Psoas muscle (tissue), 8 donors: ENCODE measurements around the gene SERPINB2. TPM values are rescaled to one million over a fixed set of nuclear protein-coding genes. Genes with fewer than 3 reads are reported as not detected.

Source experiments
- ATAC-seq, 4 donors: fragments of 200-7000 bp; cut with Tn5 transposase; one replicate each; pipeline ENCODE4 v1.9.1; 2020; ENCODE audit warnings: moderate library complexity in 3 of 4, mild to moderate bottlenecking in 2 of 4
- DNase-seq, 2 donors: peaks; one replicate each; pipeline ENCODE4 v3.0.0-alpha.2; 2020
- H3K27ac ChIP-seq: fragments of 200-600 bp; one replicate; pipeline ENCODE4 v1.8.0; 2022
- H3K27me3 ChIP-seq, 3 donors: fragments of 200-600 bp in 1 of 3; one replicate each; pipeline versions ENCODE4 v1.6.1 to v1.8.0; 2013 to 2022; ENCODE audit warnings: low read length in 2 of 3, mild to moderate bottlenecking in 2 of 3, moderate library complexity in 1 of 3; ENCODE audit not compliant: insufficient read depth in 3 of 3
- H3K36me3 ChIP-seq, 2 donors: fragments of 200-600 bp in 1 of 2; one replicate each; pipeline versions ENCODE4 v1.6.1 to v1.8.0; 2013 to 2022; ENCODE audit warnings: low read depth in 1 of 2, mild to moderate bottlenecking in 1 of 2, moderate library complexity in 1 of 2; ENCODE audit not compliant: insufficient read depth in 1 of 2
- H3K4me1 ChIP-seq: fragments of 200-600 bp; one replicate; pipeline ENCODE4 v1.8.0; 2022
- H3K4me3 ChIP-seq: fragments of 200-600 bp; one replicate; pipeline ENCODE4 v1.8.0; 2022; ENCODE audit warnings: mild to moderate bottlenecking
- H3K9me3 ChIP-seq: fragments of 200-600 bp; one replicate; pipeline ENCODE4 v1.8.0; 2022
- WGBS, 3 donors: extraction: QIAGEN DNeasy Blood & Tissue Kit; methylation state at CpG; one replicate each; pipeline versions ENCODE4 v1.1.6 to v1.1.7; 2013; 5-methylcytosine and 5-hydroxymethylcytosine counted together
- intact Hi-C, 2 donors: fragments of 100-400 bp; cut with DNase I; formaldehyde crosslinking; loops; one replicate each; pipeline versions ENCODE4 v1.11.0 to v1.14.2; 2022
- polyA plus RNA-seq, 3 donors: library from polyadenylated mRNA; stranded (reverse); fragments of 200-250 nt; gene quantifications; one replicate each; pipeline ENCODE4 v1.2.3, GENCODE V29; 2013
- total RNA-seq, 4 donors: library from RNA; stranded (reverse); fragmentation: NEBNext Ultra II Directional in 2 of 4; extraction: Animal tissue kit (Norgen Biotek cat#: 25700) in 2 of 4; gene quantifications; one replicate each; pipeline versions ENCODE4 v1.2.1 to v1.2.4, GENCODE V29; 2021 to 2023
- TF ChIP-seq, protein P1 (sequence below): fragments of 200-600 bp; IDR thresholded peaks from one replicate; pipeline ENCODE4 v1.8.0; 2022; ENCODE audit warnings: antibody characterized with exemption
- donor health status: healthy with polysubstance abuse.
- donor health status: DM: no; HTN: no; CAD: no; lungs with moderate emphysema.
- donor health status: Bipolar disorder and iron deficiency.
- donor health status: healthy.
- donor health status: DM: yes; HTN: yes; CAD: no.
- donor health status: DM: no; HTN: no; CAD: no.
- donor health status: DM: no; HTN: no; CAD: no.
- donor health status: DM: yes; HTN: yes; CAD: no.

Gene SERPINB2
- total and polyA plus RNA-seq, 7 donors = 0.03 to 0.22 (median 0.18) TPM; not detected in 3

DNA sequence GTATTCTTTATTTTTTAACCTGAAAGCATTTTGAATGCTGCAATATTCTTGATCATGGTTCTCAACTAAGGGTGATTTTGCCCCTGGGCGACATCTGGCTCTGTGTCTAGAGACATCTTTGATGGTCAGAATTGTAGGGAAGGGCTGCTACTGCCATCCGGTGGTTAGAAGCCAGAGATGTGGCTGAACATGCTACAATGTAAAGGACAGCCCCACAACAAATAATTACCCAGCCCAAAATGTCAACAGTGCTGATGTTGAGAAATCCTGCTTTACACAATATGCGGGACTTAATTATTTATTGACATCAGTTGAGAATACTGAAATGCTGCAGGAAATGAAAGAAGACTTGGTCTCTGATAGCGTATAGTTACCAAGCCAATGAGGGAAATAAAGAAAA, 37.5 kb upstream of the SERPINB2 start:
- no peak overlapping the region for H3K27ac ChIP-seq
- ATAC-seq = no peak
- no peaks in the 10 kb centered on the region for H3K4me1 ChIP-seq
- 45 to 51% (median 49%) methylated on average over 4 of the region's 4 CpGs for WGBS, 3 donors
- H3K4me3 ChIP-seq = no peak overlapping the region
- intact Hi-C loops = no loop called here
- no peaks in the 10 kb centered on the region for H3K27me3 ChIP-seq
- DNase-seq = no peak
- TF ChIP-seq, protein P1, sequence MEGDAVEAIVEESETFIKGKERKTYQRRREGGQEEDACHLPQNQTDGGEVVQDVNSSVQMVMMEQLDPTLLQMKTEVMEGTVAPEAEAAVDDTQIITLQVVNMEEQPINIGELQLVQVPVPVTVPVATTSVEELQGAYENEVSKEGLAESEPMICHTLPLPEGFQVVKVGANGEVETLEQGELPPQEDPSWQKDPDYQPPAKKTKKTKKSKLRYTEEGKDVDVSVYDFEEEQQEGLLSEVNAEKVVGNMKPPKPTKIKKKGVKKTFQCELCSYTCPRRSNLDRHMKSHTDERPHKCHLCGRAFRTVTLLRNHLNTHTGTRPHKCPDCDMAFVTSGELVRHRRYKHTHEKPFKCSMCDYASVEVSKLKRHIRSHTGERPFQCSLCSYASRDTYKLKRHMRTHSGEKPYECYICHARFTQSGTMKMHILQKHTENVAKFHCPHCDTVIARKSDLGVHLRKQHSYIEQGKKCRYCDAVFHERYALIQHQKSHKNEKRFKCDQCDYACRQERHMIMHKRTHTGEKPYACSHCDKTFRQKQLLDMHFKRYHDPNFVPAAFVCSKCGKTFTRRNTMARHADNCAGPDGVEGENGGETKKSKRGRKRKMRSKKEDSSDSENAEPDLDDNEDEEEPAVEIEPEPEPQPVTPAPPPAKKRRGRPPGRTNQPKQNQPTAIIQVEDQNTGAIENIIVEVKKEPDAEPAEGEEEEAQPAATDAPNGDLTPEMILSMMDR = no peak
- H3K36me3 ChIP-seq = no peaks in the 10 kb centered on the region
- H3K9me3 ChIP-seq = no peaks in the 10 kb centered on the region

DNA sequence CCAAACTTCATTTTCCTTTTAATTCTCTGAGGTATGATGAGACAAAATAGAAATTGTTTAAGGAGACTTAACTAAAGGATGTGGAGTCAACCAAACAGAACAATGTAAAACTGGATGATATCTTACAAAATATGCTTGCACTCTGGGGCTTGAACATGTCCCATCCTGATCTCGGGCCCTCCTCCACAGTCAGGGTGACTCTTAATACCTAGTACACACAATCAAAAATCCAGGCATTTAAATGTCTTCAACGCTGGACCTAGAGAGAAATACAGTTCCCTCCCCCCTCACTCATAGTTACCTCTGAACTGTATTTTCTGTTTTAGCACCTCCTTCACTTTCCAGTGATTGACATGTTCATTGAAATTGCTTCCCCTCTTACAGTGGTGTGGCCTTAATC, 36.9 kb upstream of the SERPINB2 start:
- DNase-seq (no peak), ATAC-seq (no peak)
- H3K27ac ChIP-seq = no peak overlapping the region
- TF ChIP-seq, protein P1 = no peak
- no peaks in the 10 kb centered on the region for H3K9me3 ChIP-seq
- H3K4me1 ChIP-seq = no peaks in the 10 kb centered on the region
- WGBS, 3 donors = 69 to 75% (median 71%) methylated on average over 2 of the region's 2 CpGs
- no peaks in the 10 kb centered on the region for H3K36me3 ChIP-seq
- intact Hi-C loops = no loop called here
- no peak overlapping the region for H3K4me3 ChIP-seq
- H3K27me3 ChIP-seq = no peaks in the 10 kb centered on the region

GRCh38 chr18:63858456-63858855, 29.0 kb upstream of the SERPINB2 start:
- H3K4me3 ChIP-seq = no peak overlapping the region
- DNase-seq (no peak), ATAC-seq (no peak)
- intact Hi-C loops = no loop called here
- H3K27me3 ChIP-seq = no peaks in the 10 kb centered on the region
- H3K9me3 ChIP-seq = peaks cover 3% of the 10 kb centered on the region
- no peaks in the 10 kb centered on the region for H3K36me3 ChIP-seq
- no peaks in the 10 kb centered on the region for H3K4me1 ChIP-seq
- H3K27ac ChIP-seq = no peak overlapping the region
- WGBS, 3 donors = 31 to 55% (median 53%) methylated on average over 1 of the region's 1 CpG
- TF ChIP-seq, protein P1 = no peak

DNA sequence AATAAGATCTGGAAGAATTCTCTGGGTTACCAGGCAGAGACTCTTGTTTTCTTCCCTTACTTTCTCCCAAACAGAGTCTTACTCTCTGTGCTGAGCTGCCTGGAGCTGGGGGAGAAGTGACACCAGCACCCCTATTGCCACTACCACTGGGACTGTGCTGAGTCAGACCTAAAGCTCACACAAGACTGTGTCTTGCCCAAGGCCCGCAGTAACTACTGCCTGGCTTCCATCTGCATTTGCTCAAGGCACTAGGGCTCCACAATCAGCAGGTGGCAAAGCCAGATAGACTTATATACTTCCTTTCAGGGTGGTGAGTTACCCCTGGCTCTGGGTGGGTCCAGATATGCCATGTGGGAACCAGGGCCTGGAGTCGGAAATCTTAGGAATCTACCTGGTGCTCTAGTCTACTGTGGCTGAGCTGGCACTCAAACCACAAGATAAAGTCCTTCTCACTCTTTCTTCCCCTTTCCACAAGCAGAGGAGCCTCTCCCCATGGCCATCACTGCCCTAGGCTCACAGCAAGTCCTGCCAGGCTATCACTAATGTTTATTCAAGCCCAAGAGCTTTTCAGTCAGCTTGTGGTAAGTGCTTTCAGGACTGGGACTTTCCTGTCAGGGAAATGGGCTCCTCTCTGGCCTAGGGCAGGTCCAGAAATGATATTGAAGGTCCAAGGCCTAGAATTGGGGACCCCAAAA, 27.6 kb upstream of the SERPINB2 start:
- intact Hi-C loops = no loop called here
- ATAC-seq = no peak
- 80 to 86% (median 80%) methylated on average over 2 of the region's 2 CpGs for WGBS, 3 donors

More for the DNA sequence above, 27.6 kb upstream of the SERPINB2 start:
- Histone ChIP-seq H3K4me1 (no peaks in the 10 kb centered on the region), H3K36me3 (no peaks in the 10 kb centered on the region), H3K27ac (no peak overlapping the region), H3K4me3 (no peak overlapping the region), H3K9me3 (peaks cover 3% of the 10 kb centered on the region), H3K27me3 (no peaks in the 10 kb centered on the region)
- TF ChIP-seq, protein P1 = no peak
- no peak for DNase-seq
